GM12891 (cell line): ENCODE results near the gene ING5.

Experiments used
- POLR2A ChIP-seq: IDR thresholded peaks from 2 replicates; pipeline ENCODE4 v1.6.1; 2011; ENCODE audit warnings: low read depth, low read length, control low read depth
- POLR2AphosphoS5 ChIP-seq: IDR thresholded peaks from 2 replicates; pipeline ENCODE4 v1.6.1; 2011; ENCODE audit warnings: low read depth, low read length, control low read depth
- TAF1 ChIP-seq: IDR thresholded peaks from 2 replicates; pipeline ENCODE4 v1.6.1; 2011; ENCODE audit warnings: low read depth, low read length, control low read depth

DNA sequence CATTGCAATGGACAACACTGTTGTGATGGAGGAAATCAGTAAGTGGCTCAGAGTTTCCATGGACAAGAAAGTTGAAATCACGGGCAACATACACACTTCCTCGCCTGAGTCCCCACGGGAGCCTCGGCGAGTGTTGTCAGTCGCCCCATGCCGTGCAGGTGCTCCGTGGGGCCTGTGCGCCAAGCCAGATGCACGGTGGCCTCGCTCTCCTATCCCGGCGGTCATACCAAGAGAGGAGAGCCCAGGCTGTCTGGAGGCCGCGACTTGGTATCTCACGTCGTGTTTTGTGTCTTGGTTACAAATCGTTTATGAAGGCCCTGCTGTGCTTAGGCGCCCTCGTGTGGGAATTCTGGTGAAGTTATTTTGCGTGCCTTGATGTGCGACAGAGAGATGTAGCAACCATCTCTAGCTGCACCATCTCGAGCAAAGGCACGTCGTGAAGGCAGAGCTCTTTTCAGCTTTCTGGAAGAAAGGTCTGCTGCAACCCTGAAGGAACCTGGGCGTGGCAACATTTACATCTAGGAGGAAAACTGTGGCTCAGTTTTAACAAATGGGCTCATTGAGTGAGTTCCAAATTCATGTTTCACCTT lies 42.6 kb upstream of the ING5 start:
- no peak for TF ChIP-seq POLR2A
- TF ChIP-seq TAF1, result no peak
- no peak for TF ChIP-seq POLR2AphosphoS5
